PC-3 (cell line): ENCODE measurements around the gene SERTAD1. TPM values are rescaled to one million over a fixed set of nuclear protein-coding genes. Genes with fewer than 3 reads are reported as not detected.

ENCODE experiments used
- ATAC-seq: fragments of 200-7000 bp; cut with Tn5 transposase; 2 replicates; pipeline ENCODE4 v1.9.1; 2020; ENCODE audit warnings: mild to moderate bottlenecking, moderate library complexity
- BruUV-seq: library from RNA; stranded (reverse); fragments of 400-500 nt; replicated peaks from 2 replicates; lab custom pipeline; 2021; lab: Mats Ljungman, UMichigan
- CTCF ChIA-PET: fragments of 300-600 bp; sonication (Branson Sonifier 250); formaldehyde crosslinking; loops from one replicate; lab custom pipeline; 2022; ENCODE audit warnings: antibody characterized with exemption; lab: Charles Lee
- POLR2A ChIA-PET: fragments of 300-600 bp; sonication (Branson Sonifier 250); formaldehyde crosslinking; loops from one replicate; lab custom pipeline; 2022; ENCODE audit warnings: antibody characterized with exemption; ENCODE audit not compliant: unreplicated experiment; lab: Charles Lee
- DNase-seq: peaks from one replicate; pipeline ENCODE4 v3.0.0-alpha.2; 2015
- H2AFZ ChIP-seq: fragments of 300-600 bp; sonication (generic); 2 replicates; pipeline ENCODE4 v1.6.0; 2016; ENCODE audit warnings: antibody characterized with exemption, low read length
- H3F3A ChIP-seq: fragments of 300-600 bp; sonication (generic); one replicate; pipeline ENCODE4 v1.6.0; 2017; ENCODE audit warnings: antibody characterized with exemption, low read length, control low read depth, mild to moderate bottlenecking; ENCODE audit not compliant: unreplicated experiment
- H3K27ac ChIP-seq: fragments of 300-600 bp; sonication (generic); 2 replicates; pipeline ENCODE4 v1.5.1; 2016; ENCODE audit warnings: mild to moderate bottlenecking, low read length
- H3K27me3 ChIP-seq: fragments of 300-600 bp; sonication (generic); 2 replicates; pipeline ENCODE4 v1.6.1; 2016; ENCODE audit warnings: low read length, mixed read lengths
- H3K36me3 ChIP-seq: fragments of 300-600 bp; sonication (generic); 2 replicates; pipeline ENCODE4 v1.6.1; 2016; ENCODE audit warnings: low read depth, mixed run types, low read length, mixed read lengths
- H3K4me1 ChIP-seq: fragments of 300-600 bp; sonication (generic); 2 replicates; pipeline ENCODE4 v1.5.1; 2016; ENCODE audit warnings: low read length; ENCODE audit not compliant: insufficient read depth
- H3K4me2 ChIP-seq: fragments of 300-600 bp; sonication (generic); 2 replicates; pipeline ENCODE4 v1.6.0; 2016; ENCODE audit warnings: low read length
- H3K4me3 ChIP-seq: fragments of 300-600 bp; sonication (generic); 2 replicates; pipeline ENCODE4 v1.5.1; 2016; ENCODE audit warnings: mild to moderate bottlenecking, low read length, mixed read lengths
- H3K79me2 ChIP-seq: fragments of 300-600 bp; sonication (generic); 2 replicates; pipeline ENCODE4 v1.6.1; 2017; ENCODE audit warnings: low read length, mixed read lengths
- H3K9ac ChIP-seq: fragments of 300-600 bp; sonication (generic); 2 replicates; pipeline ENCODE4 v1.6.0; 2016; ENCODE audit warnings: mild to moderate bottlenecking, low read length
- H3K9me2 ChIP-seq: fragments of 300-600 bp; sonication (generic); replicated peaks from 2 replicates; pipeline ENCODE4 v1.6.1; 2016; ENCODE audit warnings: mixed run types, low read length, mixed read lengths
- H3K9me3 ChIP-seq: fragments of 300-600 bp; sonication (generic); 2 replicates; pipeline ENCODE4 v1.6.1; 2016; ENCODE audit warnings: low read length, mixed read lengths
- H4K20me1 ChIP-seq: fragments of 300-600 bp; sonication (generic); 2 replicates; pipeline ENCODE4 v1.6.1; 2016; ENCODE audit warnings: low read length, mixed read lengths
- CTCF ChIP-seq: fragments of 300-600 bp; sonication (generic); conservative IDR thresholded peaks from 2 replicates; pipeline ENCODE4 v1.5.1; 2017; ENCODE audit warnings: antibody characterized with exemption, low read depth, mild to moderate bottlenecking, low read length
- EZH2 ChIP-seq: fragments of 300-600 bp; sonication (generic); IDR thresholded peaks from one replicate; pipeline ENCODE4 v1.6.1; 2017; ENCODE audit warnings: antibody characterized with exemption, mild to moderate bottlenecking, low read length; ENCODE audit not compliant: unreplicated experiment
- EZH2phosphoT487 ChIP-seq: fragments of 300-600 bp; sonication (generic); IDR thresholded peaks from 2 replicates; pipeline ENCODE4 v1.6.1; 2018; ENCODE audit warnings: mild to moderate bottlenecking, antibody characterized with exemption, low read length, borderline replicate concordance
- intact Hi-C: fragments of 100-400 bp; cut with micrococcal nuclease; formaldehyde crosslinking; loops from 2 replicates; pipeline ENCODE4 v1.9.0; 2023
- total RNA-seq: library from RNA; depleted of rRNA; stranded (reverse); fragments of >200 nt; gene quantifications from 2 replicates; pipeline ENCODE4 v1.2.3, GENCODE V29; 2014

The SERTAD1 gene
- total RNA-seq, 1 experiment from 2014 or later = 16.8 TPM

- H3K27ac ChIP-seq = no peak overlapping the region
- CTCF ChIA-PET = no interaction called here
- H3K9ac ChIP-seq = no peak overlapping the region
Measured at GRCh38 chr19:40392894-40393517, 32.8 kb downstream of the SERTAD1 start.

GRCh38 chr19:40392123-40392522 is 33.7 kb downstream of the SERTAD1 start:
- no peaks in the 10 kb centered on the region for H3K79me2 ChIP-seq
- intact Hi-C loops = no loop called here
- H3K9me3 ChIP-seq = no peaks in the 10 kb centered on the region
- H3K9ac ChIP-seq = no peak overlapping the region
- no peaks in the 10 kb centered on the region for H3K27me3 ChIP-seq
- H3K27ac ChIP-seq = no peak overlapping the region
- no peak for TF ChIP-seq CTCF
- no peak for TF ChIP-seq EZH2
- TF ChIP-seq EZH2phosphoT487 = no peak
- no peaks in the 10 kb centered on the region for H3F3A ChIP-seq
- peak overlapping the region; percentile 57; the same call in 1 of the 2 replicates for H2AFZ ChIP-seq
- H3K36me3 ChIP-seq = no peaks in the 10 kb centered on the region
- no peak overlapping the region for H3K4me2 ChIP-seq
- CTCF ChIA-PET = no interaction called here
- DNase-seq (no peak), ATAC-seq (no peak)
- BruUV-seq = no TSS peak
- no peaks in the 10 kb centered on the region for H3K9me2 ChIP-seq
- peaks cover 10% of the 10 kb centered on the region; the same call in 1 of the 2 replicates for H3K4me1 ChIP-seq
- POLR2A ChIA-PET = no interaction called here
- no peak overlapping the region for H3K4me3 ChIP-seq
- H4K20me1 ChIP-seq = no peaks in the 10 kb centered on the region

More at GRCh38 chr19:40392894-40393517, 32.8 kb downstream of the SERTAD1 start:
- BruUV-seq = no TSS peak
- intact Hi-C loops = no loop called here
- TF ChIP-seq EZH2 = no peak
- TF ChIP-seq CTCF = peak; percentile 56
- TF ChIP-seq EZH2phosphoT487 = no peak
- Histone ChIP-seq H3K27me3 (no peaks in the 10 kb centered on the region), H3K36me3 (no peaks in the 10 kb centered on the region), H3K4me1 (peaks cover 10% of the 10 kb centered on the region; the same call in 1 of the 2 replicates), H3K4me2 (peak overlapping the region; percentile 71), H3K4me3 (no peak overlapping the region), H3K9me3 (no peaks in the 10 kb centered on the region), H2AFZ (peak overlapping the region; percentile 57), H4K20me1 (no peaks in the 10 kb centered on the region), H3F3A (no peaks in the 10 kb centered on the region), H3K79me2 (no peaks in the 10 kb centered on the region), H3K9me2 (no peaks in the 10 kb centered on the region)
- DNase-seq = peak; percentile 69
- POLR2A ChIA-PET = no interaction called here
- ATAC-seq = peak; percentile 95

GRCh38 chr19:40390084-40390742 is 35.6 kb downstream of the SERTAD1 start, which contains the start of gene HIPK4:
TSS of gene HIPK4 (minus strand) at chr19:40390181. CDS start at chr19:40389902, 279 bp downstream.
- CTCF ChIA-PET = no interaction called here
- Histone ChIP-seq H3K27ac (no peak within 1 kb of the TSS), H3K4me3 (no peak within 1 kb of the TSS), H3K27me3 (no peaks in the 10 kb centered on the region), H3F3A (no peaks in the 10 kb centered on the region), H4K20me1 (no peaks in the 10 kb centered on the region), H3K9ac (no peak within 1 kb of the TSS), H3K9me2 (no peaks in the 10 kb centered on the region), H2AFZ (no peak within 1 kb of the TSS), H3K9me3 (no peaks in the 10 kb centered on the region), H3K4me1 (peaks cover 10% of the 10 kb centered on the region; the same call in 1 of the 2 replicates), H3K4me2 (no peak within 1 kb of the TSS), H3K79me2 (no peaks in the 10 kb centered on the region), H3K36me3 (no peaks in the 10 kb centered on the region)
- ATAC-seq (no peak), DNase-seq (no peak)
- TF ChIP-seq CTCF (no peak), EZH2phosphoT487 (no peak), EZH2 (no peak)
- intact Hi-C loops = no loop called here
- POLR2A ChIA-PET = no interaction called here
- BruUV-seq = no TSS peak
